ENCODE measurements around the gene LRRTM2.

- TF ChIP-seq CTCF (IDR thresholded peaks at IDR 0.05; ENCODE audit: borderline replicate concordance, extremely low read depth, low read length, poor library complexity, severe bottlenecking) (no peak), EZH2 (IDR thresholded peaks at IDR 0.05; ENCODE audit: borderline replicate concordance, low read depth, low read length, severe bottlenecking) (no peak)
Observed at GRCh38 chr5:138922494-138922893, 47.4 kb upstream of the LRRTM2 start.
